GM19395 (cell line): ENCODE measurements around the gene ASB6.
"Not testable (repeated sequence)": the region's sequence is repeated elsewhere in the genome, so short reads cannot be mapped to it uniquely, and the experiment has no call there.

Source experiments
- ATAC-seq: cut with Tn5 transposase; IDR thresholded peaks from one replicate; pipeline ENCODE4 v1.9.1; 2021; ENCODE audit warnings: mild to moderate bottlenecking, moderate library complexity; ENCODE audit not compliant: unreplicated experiment

The ASB6 gene

DNA sequence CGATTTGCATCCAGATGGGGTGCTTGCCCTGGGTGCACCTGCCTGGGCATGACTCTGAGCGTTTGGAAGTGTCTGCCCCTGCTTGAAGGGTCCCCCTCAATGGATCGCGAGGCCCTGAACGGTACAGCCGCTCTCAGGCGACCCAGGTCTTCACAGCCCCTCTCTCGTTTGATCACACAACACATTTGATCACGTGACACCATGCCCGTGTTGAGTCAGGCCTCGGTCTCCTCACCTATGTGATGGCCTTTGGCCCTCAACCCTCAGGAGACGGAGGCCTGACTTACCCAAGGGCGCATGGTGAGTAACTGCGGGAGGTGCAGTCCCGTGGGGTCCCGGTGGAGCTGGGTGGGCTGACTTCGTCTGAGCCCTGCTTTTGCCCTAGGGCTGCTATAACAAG is 3.0 kb upstream of the ASB6 start:
- ATAC-seq: no peak

- ATAC-seq: no peak
These were observed 2.4 kb upstream of the ASB6 start for GRCh38 chr9:129644365-129644764.

GRCh38 chr9:129643706-129644105 is 1.8 kb upstream of the ASB6 start:
- no peak for ATAC-seq

- ATAC-seq: no peak
These were observed 841 bp downstream of the ASB6 start for GRCh38 chr9:129640871-129641749.

- ATAC-seq: no peak
These were observed 1.7 kb downstream of the ASB6 start for GRCh38 chr9:129640086-129640870.

DNA sequence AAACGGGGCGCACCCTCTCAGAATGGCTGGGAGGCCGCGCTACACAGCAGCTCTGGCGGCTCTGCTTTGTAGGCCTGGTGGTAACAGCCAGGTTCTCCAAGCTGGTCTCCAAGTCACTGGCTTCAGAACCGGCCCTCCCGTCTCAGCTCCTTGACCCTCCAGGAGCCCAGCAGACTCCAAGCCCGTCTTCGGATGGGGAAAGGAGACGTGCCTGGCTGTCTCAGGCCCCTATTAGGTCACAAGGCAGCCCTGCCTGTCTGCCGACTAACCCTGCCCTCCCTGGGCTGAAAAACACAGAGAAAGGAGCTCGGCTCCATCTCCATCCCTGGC is 2.2 kb downstream of the ASB6 start:
- ATAC-seq: no peak

- ATAC-seq: no peak
These were observed 2.8 kb downstream of the ASB6 start for GRCh38 chr9:129639034-129639630.

DNA sequence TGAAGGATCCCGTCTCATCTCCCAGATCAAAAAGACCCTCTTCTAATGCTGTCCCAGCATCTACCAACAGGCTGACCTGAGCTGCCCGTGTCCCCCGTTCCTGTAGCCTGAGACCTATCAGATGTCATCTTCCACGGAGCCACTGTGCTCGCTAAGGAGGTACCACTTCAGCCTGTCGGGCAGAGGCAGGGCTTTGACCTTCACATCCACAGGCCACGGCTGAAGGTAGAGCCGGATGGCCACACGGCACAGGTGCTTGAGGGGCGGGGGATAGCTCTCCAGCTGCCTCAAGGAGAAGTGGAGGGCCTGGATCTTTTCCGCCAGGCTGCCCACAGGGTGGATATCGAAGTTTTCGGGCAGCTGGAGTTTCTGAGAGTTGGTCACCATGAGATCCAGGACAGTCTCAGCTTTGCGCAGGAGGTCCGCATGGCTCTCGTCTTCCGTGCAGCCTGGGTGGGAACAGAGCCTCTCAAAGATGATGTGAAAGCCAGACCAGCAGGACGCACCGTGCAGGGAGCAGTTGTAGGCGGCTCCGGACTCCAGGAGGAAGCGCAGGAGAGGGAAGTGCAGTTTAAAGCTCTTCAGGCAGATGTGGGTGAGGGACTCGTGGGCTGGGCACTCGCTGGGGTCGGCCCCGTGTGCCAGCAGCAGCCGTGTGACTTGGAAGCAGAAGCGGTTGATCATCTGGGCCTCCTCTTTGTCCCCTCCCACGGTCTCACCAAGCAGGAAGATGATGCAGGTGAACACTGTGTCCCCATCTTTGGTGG is 4.1 kb downstream of the ASB6 start:
- no peak for ATAC-seq

GRCh38 chr9:129637102-129637501 is 4.8 kb downstream of the ASB6 start:
- no peak for ATAC-seq

DNA sequence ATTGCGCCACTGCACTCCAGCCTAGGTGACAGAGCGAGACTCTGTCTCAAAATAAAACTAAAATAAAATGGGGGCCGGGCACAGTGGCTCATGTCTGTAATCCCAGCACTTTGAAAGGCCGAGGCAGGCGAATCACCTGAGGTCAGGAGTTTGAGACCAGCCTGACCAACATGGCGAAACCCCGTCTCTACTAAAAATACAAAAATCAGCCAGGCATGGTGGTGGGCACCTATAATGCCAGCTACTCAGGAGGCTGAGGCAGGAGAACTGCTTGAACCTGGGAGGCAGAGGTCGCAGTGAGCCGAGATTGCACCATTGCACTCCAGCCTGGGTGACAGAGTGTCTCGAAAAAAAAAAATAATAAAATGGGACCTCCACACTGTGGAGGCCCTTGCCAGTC is 5.6 kb downstream of the ASB6 start:
- not testable (repeated sequence) for ATAC-seq

DNA sequence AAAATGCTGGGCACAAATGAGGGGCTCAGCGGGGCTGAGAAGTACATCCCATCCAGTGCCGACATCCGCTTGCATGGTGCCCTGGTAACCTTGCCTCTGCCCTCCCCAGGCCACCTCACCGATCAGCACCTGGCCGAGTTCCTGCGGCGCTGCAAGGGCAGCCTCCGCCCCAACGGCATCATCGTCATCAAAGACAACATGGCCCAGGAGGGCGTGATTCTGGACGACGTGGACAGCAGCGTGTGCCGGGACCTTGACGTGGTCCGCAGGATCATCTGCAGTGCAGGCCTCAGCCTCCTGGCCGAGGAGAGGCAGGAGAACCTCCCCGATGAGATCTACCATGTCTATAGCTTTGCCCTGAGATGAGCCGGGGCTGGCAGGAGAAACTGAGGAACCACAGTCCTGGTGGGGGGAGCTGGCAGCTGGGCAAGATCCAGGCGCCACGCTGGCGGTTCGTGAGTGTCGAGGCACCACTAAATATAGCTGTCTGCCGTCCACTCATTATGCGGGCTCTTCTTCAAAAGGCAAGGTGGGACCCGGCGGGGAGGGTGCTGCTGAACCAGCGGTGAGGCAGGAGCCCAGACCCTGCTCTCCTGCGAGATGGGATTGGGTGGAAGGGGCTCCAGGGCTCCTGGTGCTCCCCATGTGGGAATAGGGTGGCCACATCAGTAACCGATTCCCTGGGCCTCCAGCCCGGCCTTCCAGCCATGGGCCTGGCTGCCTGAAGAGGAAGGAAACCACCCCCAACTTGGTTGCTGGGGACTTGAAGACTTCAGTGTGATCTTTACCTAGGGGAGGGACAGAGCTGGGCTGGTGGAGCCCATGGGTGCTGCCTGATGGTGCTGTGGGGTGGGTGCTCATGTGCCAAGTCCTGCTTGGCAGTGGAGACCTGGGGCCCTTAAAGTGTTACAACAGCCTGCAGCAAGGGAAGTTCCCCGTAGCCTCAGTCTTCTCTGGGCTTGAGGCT is 6.6 kb downstream of the ASB6 start:
- ATAC-seq: no peak

- ATAC-seq: no peak
These were observed 8.1 kb downstream of the ASB6 start for GRCh38 chr9:129633848-129634247.

- no peak for ATAC-seq
These were observed 8.7 kb downstream of the ASB6 start for GRCh38 chr9:129633207-129633606.

DNA sequence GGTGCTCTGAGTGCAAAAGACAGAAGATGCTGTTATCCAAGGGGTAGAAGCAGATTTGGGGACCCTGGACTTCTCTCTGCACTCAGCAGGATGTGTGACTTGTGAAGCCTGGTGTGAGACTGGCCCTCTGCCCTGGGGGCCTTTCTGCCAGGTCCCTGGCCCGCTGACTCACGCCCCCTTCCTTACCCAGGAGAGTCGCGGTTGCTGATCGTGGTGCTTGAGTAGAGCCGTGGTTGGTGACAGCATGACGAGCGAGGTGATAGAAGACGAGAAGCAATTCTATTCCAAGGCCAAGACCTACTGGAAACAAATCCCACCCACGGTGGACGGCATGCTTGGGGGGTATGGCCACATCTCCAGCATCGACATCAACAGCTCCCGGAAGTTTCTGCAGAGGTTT is 9.5 kb downstream of the ASB6 start:
- no peak for ATAC-seq

GRCh38 chr9:129631674-129632129 is 10.2 kb downstream of the ASB6 start:
- no peak for ATAC-seq

- no peak for ATAC-seq
These were observed 10.8 kb downstream of the ASB6 start for GRCh38 chr9:129630967-129631673.

DNA sequence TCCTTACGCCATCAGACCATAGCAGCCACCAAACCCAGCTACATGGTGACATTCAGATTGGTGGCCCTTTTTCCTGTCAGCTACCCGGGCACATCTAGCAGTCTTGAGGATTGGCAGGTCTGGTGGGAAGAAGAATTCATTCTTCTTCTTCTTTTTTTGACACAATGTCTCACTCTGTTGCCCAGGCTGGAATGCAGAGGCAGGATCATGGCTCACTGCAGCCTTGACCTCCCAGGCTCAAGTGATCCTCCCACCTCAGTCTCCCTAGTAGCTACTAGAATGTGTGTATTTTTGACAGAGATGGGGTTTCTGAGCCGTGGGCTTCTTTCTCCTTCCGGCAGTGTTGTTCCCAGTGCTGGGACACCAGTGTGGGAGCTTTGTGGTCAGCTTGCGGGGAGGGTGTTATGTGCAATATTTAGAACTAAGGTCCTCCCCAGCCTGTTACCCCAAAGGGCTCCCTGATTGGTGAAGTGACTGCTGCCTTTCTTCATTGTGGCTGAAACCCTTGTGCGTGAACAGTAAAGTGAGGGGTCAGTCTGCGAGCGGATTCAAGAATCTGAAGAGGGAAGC is 12.6 kb downstream of the ASB6 start:
- ATAC-seq: no peak

DNA sequence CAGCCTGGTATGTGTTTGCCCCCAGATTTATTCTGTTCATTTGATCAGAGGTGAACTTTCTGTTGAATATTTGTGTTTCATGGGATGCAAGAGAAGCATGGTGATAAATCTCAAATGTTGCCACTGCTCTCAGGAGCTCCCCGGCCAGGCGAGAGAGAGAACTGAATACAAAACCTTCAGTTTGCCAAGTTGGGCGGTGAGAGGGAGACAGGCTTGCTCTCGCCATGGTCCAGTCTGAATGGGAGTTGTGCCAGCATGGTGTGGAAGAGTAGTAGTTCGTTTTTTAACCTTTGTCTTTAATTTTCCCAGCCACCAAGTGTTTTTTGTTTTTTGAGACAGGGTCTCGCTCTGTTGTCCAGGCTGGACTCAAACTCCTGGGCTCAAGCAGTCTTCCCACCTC is 13.2 kb downstream of the ASB6 start:
- no peak for ATAC-seq
